SK-N-SH (cell line): Measurements from ENCODE around the gene NPW. TPM values are rescaled to one million over a fixed set of nuclear protein-coding genes. Genes with fewer than 3 reads are reported as not detected.

Source experiments
- CTCF ChIA-PET: fragments of 300-600, 350-600 bp; formaldehyde crosslinking; extraction: SDS; loops from one replicate; lab custom pipeline; 2021; lab: Yijun Ruan, JAX
- POLR2A ChIA-PET: fragments of 350-600 bp; sonication (Branson Sonifier 250); formaldehyde crosslinking; extraction: SDS; loops from one replicate; lab custom pipeline; 2020; ENCODE audit warnings: antibody characterized with exemption, inconsistent platforms; lab: Yijun Ruan, JAX
- DNase-seq: peaks from one replicate; pipeline ENCODE4 v3.0.0; 2012
- H2AFZ ChIP-seq: fragments of 200-600 bp; sonication (generic); 2 replicates; pipeline ENCODE4 v1.8.1; 2016; ENCODE audit warnings: antibody characterized with exemption, mild to moderate bottlenecking, low read depth
- H3F3A ChIP-seq: fragments of 200-600 bp; sonication (generic); replicated peaks from 2 replicates; pipeline ENCODE3; 2016; ENCODE audit warnings: antibody characterized with exemption, mild to moderate bottlenecking; ENCODE audit not compliant: insufficient read depth
- H3K27ac ChIP-seq, 2 experiments: fragments of 200-500 bp in 1 of 2; fragments of 200-600 bp in 1 of 2; sonication (Bioruptor generic) in 1 of 2; sonication (generic), shearing (Covaris generic) in 1 of 2; 2 replicates each; pipeline versions ENCODE4 v1.5.1 to v1.6.1; 2014 to 2016; ENCODE audit warnings: low read depth in 2 of 2, inconsistent platforms in 1 of 2, low read length in 1 of 2, mild to moderate bottlenecking in 1 of 2, mixed read lengths in 1 of 2
- H3K27me3 ChIP-seq: fragments of 200-600 bp; sonication (generic), shearing (Covaris generic); 2 replicates; pipeline ENCODE4 v1.6.1; 2016; ENCODE audit warnings: mixed run types; ENCODE audit not compliant: insufficient read depth
- H3K36me3 ChIP-seq, 2 experiments: fragments of 200-500 bp in 1 of 2; fragments of 200-600 bp in 1 of 2; sonication (Bioruptor generic) in 1 of 2; sonication (generic) in 1 of 2; replicated peaks in 1 of 2; 2 replicates each; pipeline versions ENCODE3 to v1.5.1; 2014 to 2016; ENCODE audit warnings: low read length in 1 of 2, mild to moderate bottlenecking in 1 of 2; ENCODE audit not compliant: insufficient read depth in 2 of 2, control insufficient read depth in 1 of 2
- H3K4me1 ChIP-seq, 2 experiments: fragments of 200-500 bp in 1 of 2; fragments of 200-600 bp in 1 of 2; sonication (Bioruptor generic) in 1 of 2; sonication (generic), shearing (Covaris generic) in 1 of 2; 2 replicates each; pipeline versions ENCODE4 v1.5.1 to v1.6.1; 2014 to 2016; ENCODE audit warnings: low read depth in 1 of 2, low read length in 1 of 2, mixed run types in 1 of 2; ENCODE audit not compliant: insufficient read depth in 2 of 2, control insufficient read depth in 1 of 2
- H3K4me2 ChIP-seq: fragments of 200-600 bp; sonication (generic), shearing (Covaris generic); 2 replicates; pipeline ENCODE4 v1.6.1; 2017; ENCODE audit warnings: mixed run types
- H3K4me3 ChIP-seq, 2 experiments: fragments of 200-500 bp in 1 of 2; fragments of 200-600 bp in 1 of 2; sonication (Bioruptor generic) in 1 of 2; sonication (generic), shearing (Covaris generic) in 1 of 2; 2 replicates each; pipeline versions ENCODE4 v1.5.1 to v1.8.1; 2014 to 2016; ENCODE audit warnings: low read depth in 2 of 2, inconsistent platforms in 1 of 2, low read length in 1 of 2, mild to moderate bottlenecking in 1 of 2, mixed read lengths in 1 of 2, moderate library complexity in 1 of 2
- H3K79me2 ChIP-seq: fragments of 200-600 bp; sonication (generic); 2 replicates; pipeline ENCODE4 v1.8.1; 2017; ENCODE audit warnings: mild to moderate bottlenecking; ENCODE audit not compliant: insufficient read depth
- H3K9ac ChIP-seq: fragments of 200-600 bp; sonication (generic); 2 replicates; pipeline ENCODE4 v1.6.1; 2017; ENCODE audit warnings: mixed run types
- H3K9me2 ChIP-seq: fragments of 200-600 bp; sonication (generic); 2 replicates; pipeline ENCODE4 v1.6.1; 2017; ENCODE audit warnings: mixed run types
- H3K9me3 ChIP-seq: fragments of 200-600 bp; sonication (generic); 2 replicates; pipeline ENCODE4 v1.6.1; 2017; ENCODE audit warnings: mixed run types, mild to moderate bottlenecking, moderate library complexity
- H4K20me1 ChIP-seq: fragments of 200-600 bp; sonication (generic); 2 replicates; pipeline ENCODE4 v1.6.1; 2017; ENCODE audit warnings: mild to moderate bottlenecking, mixed run types; ENCODE audit not compliant: insufficient read depth
- CHD2 ChIP-seq: fragments of 150-350 bp; IDR thresholded peaks from 2 replicates; pipeline ENCODE4 v1.6.1; 2018; ENCODE audit warnings: low read length; ENCODE audit not compliant: partially characterized antibody
- ELF1 ChIP-seq: IDR thresholded peaks from 2 replicates; pipeline ENCODE4 v1.4.0; 2012
- EP300 ChIP-seq, 2 experiments: IDR thresholded peaks; 2 replicates each; pipeline versions ENCODE4 v1.4.0 to v1.6.1; 2012; ENCODE audit warnings: borderline replicate concordance in 1 of 2, low read depth in 1 of 2, low read length in 1 of 2
- FOSL2 ChIP-seq: IDR thresholded peaks from 2 replicates; pipeline ENCODE4 v1.4.0; 2012; ENCODE audit warnings: low read depth, mild to moderate bottlenecking, moderate library complexity, borderline replicate concordance
- GABPA ChIP-seq: IDR thresholded peaks from 2 replicates; pipeline ENCODE4 v1.4.0; 2012; ENCODE audit warnings: low read depth, mild to moderate bottlenecking
- IRF3 ChIP-seq: fragments of 150-350 bp; IDR thresholded peaks from 2 replicates; pipeline ENCODE4 v1.6.1; 2016; ENCODE audit warnings: mild to moderate bottlenecking, low read depth, low read length
- MEF2A ChIP-seq: IDR thresholded peaks from 2 replicates; pipeline ENCODE4 v1.4.0; 2012; ENCODE audit warnings: low read depth, borderline replicate concordance
- NFIC ChIP-seq: IDR thresholded peaks from 2 replicates; pipeline ENCODE4 v1.4.0; 2012; ENCODE audit warnings: borderline replicate concordance
- POLR2AphosphoS5 ChIP-seq: IDR thresholded peaks from 2 replicates; pipeline ENCODE4 v1.6.1; 2012; ENCODE audit warnings: low read depth, low read length
- RCOR1 ChIP-seq: fragments of 150-350 bp; IDR thresholded peaks from 2 replicates; pipeline ENCODE4 v1.6.1; 2017; ENCODE audit warnings: antibody characterized with exemption, low read length
- RXRA ChIP-seq: IDR thresholded peaks from 2 replicates; pipeline ENCODE4 v1.4.0; 2012; ENCODE audit warnings: low read depth, mild to moderate bottlenecking, borderline replicate concordance
- SIN3A ChIP-seq: IDR thresholded peaks from 2 replicates; pipeline ENCODE4 v1.6.1; 2012; ENCODE audit warnings: low read depth, mild to moderate bottlenecking, low read length, moderate library complexity, borderline replicate concordance
- SMC3 ChIP-seq: IDR thresholded peaks from 2 replicates; pipeline ENCODE4 v1.6.1; 2012; ENCODE audit warnings: low read depth, low read length, improper control_type of control experiment
- TEAD4 ChIP-seq: IDR thresholded peaks from 2 replicates; pipeline ENCODE4 v1.4.0; 2012; ENCODE audit warnings: mild to moderate bottlenecking, borderline replicate concordance; ENCODE audit not compliant: insufficient read depth
- YY1 ChIP-seq: IDR thresholded peaks from 2 replicates; pipeline ENCODE4 v1.4.0; 2012; ENCODE audit warnings: low read depth, mild to moderate bottlenecking
- WGBS: methylation state at CpG from one replicate; pipeline ENCODE4 v1.1.6; 2017; ENCODE audit warnings: low lambda C conversion rate; 5-methylcytosine and 5-hydroxymethylcytosine counted together
- polyA plus RNA-seq, 3 experiments: library from polyadenylated mRNA; depleted of rRNA; stranded (reverse); fragments of >200 nt; gene quantifications; 2 replicates each; pipeline ENCODE4 v1.2.3, GENCODE V29; 2012
- TF ChIP-seq, protein P1 (sequence below): fragments of 150-350 bp; IDR thresholded peaks from 2 replicates; pipeline ENCODE4 v1.6.1; 2017; ENCODE audit warnings: antibody characterized with exemption, low read length, low read depth, borderline replicate concordance
- TF ChIP-seq, protein P2 (sequence below): fragments of 200-600 bp; sonication (generic); IDR thresholded peaks from 2 replicates; pipeline ENCODE4 v1.6.1; 2017; ENCODE audit warnings: antibody characterized with exemption, mild to moderate bottlenecking, moderate library complexity

NPW gene
- polyA plus RNA-seq, 1 of the 3 experiments (the other 2 are of a cell fraction), result 1.1 TPM

DNA sequence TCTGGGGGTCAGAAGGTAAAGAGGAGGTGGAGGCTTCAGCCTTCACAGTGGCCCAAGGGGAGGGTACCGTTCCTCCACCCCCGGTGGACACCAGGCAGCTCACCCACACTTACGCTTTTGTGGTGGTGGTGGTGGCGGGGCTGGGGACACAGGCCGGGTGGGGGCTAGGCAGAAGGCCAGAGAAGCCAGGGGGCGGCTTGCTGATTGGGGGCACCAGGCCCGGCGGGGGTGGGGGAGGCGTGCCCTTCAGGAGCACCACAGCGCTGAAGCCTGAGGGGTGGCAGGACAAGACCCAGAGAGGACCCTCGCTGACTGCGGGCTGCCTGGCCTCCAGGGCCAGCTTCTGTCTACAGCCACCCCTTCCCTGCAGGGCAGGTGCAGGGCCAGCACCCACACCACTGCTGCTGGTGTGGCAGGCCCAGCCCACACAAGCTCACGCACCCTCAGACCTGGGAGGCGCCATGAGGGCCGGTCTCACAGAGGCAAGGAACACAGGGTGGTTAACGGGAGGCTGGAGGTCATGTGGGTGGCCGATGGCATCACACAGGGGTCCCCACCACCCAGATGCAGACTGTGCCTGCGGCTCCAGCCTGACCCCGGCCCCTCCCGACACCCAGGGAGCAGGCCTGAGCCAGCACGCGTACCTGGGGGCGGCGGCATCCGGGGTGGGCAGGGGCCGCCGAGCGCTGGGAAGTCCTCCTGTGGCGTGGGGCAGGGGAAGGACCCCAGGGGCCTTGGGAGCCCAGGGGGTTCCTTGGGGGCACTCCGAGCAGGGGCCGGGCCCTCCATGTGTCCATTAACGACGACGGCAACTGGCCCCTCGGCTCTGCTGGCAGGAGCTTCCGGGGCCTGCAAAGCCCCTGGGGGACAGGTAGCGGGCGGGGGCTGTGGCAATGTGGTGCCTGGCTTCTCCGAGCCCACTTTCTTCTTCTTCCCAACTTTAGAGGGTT, 20.5 kb upstream of the NPW start:
- CTCF ChIA-PET, result interaction anchor here (1.0 to 1.5 kb wide), 3 partner anchors 9 to 141 kb away, joined by 3 to 4 read pairs (median 4); partner anchors contain the start of gene SYNGR3
- peaks cover 22% of the 10 kb centered on the region; the same call in 1 of the 2 replicates for H3K79me2 ChIP-seq

More for the DNA sequence above, 20.5 kb upstream of the NPW start:
- H3K36me3 ChIP-seq, result peaks cover 8 to 58% of the 10 kb centered on the region in 2 experiments
- peaks cover 23% of the 10 kb centered on the region for H4K20me1 ChIP-seq
- POLR2A ChIA-PET, result interaction anchor here (1.2 kb wide), 1 partner anchor 9 kb away, joined by 3 read pairs; no protein-coding TSS in a partner anchor
- H3K27me3 ChIP-seq, result no peaks in the 10 kb centered on the region
- 87% methylated on average over 9 of the region's 39 CpGs for WGBS
- H3K9ac ChIP-seq, result no peak overlapping the region
- H3F3A ChIP-seq, result peaks cover 19% of the 10 kb centered on the region
- H3K4me1 ChIP-seq, result peaks cover 2 to 7% of the 10 kb centered on the region in 2 experiments; a peak in 1 of 4 replicates
- no peak overlapping the region for H3K4me3 ChIP-seq
- no peak overlapping the region for H2AFZ ChIP-seq
- H3K27ac ChIP-seq, result no peak overlapping the region
- no peak for TF ChIP-seq SIN3A
- TF ChIP-seq RCOR1, result no peak
- TF ChIP-seq SMC3, result no peak
- no peak for TF ChIP-seq YY1
- TF ChIP-seq, protein P1, sequence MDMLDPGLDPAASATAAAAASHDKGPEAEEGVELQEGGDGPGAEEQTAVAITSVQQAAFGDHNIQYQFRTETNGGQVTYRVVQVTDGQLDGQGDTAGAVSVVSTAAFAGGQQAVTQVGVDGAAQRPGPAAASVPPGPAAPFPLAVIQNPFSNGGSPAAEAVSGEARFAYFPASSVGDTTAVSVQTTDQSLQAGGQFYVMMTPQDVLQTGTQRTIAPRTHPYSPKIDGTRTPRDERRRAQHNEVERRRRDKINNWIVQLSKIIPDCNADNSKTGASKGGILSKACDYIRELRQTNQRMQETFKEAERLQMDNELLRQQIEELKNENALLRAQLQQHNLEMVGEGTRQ, result no peak
- no peak for TF ChIP-seq MEF2A
- TF ChIP-seq RXRA, result no peak
- no peak for TF ChIP-seq NFIC
- TF ChIP-seq EP300 (IDR thresholded peaks at IDR 0.05; ENCODE audit: borderline replicate concordance in 1 of 2, low read depth in 1 of 2, low read length in 1 of 2), result no peak
- TF ChIP-seq GABPA, result no peak
- TF ChIP-seq CHD2, result no peak
- TF ChIP-seq, protein P2, sequence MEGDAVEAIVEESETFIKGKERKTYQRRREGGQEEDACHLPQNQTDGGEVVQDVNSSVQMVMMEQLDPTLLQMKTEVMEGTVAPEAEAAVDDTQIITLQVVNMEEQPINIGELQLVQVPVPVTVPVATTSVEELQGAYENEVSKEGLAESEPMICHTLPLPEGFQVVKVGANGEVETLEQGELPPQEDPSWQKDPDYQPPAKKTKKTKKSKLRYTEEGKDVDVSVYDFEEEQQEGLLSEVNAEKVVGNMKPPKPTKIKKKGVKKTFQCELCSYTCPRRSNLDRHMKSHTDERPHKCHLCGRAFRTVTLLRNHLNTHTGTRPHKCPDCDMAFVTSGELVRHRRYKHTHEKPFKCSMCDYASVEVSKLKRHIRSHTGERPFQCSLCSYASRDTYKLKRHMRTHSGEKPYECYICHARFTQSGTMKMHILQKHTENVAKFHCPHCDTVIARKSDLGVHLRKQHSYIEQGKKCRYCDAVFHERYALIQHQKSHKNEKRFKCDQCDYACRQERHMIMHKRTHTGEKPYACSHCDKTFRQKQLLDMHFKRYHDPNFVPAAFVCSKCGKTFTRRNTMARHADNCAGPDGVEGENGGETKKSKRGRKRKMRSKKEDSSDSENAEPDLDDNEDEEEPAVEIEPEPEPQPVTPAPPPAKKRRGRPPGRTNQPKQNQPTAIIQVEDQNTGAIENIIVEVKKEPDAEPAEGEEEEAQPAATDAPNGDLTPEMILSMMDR, result no peak
- no peak for TF ChIP-seq FOSL2
- TF ChIP-seq TEAD4, result no peak
- no peak for TF ChIP-seq ELF1
- no peak for TF ChIP-seq IRF3
- TF ChIP-seq POLR2AphosphoS5, result no peak
- TF ChIP-seq, all 33 proteins: peak for 0
- no peaks in the 10 kb centered on the region for H3K9me3 ChIP-seq
- no peaks in the 10 kb centered on the region for H3K9me2 ChIP-seq
- no peak overlapping the region for H3K4me2 ChIP-seq
- DNase-seq, result no peak
